ENCODE results near the gene RBM42. TPM values are rescaled to one million over a fixed set of nuclear protein-coding genes. Genes with fewer than 3 reads are reported as not detected.

The RBM42 gene
- total RNA-seq, 3 donors from 2014 or later (not counting 1 experiment from before 2014, with no cell fraction given) = 51.6 to 61.7 (median 58.2) TPM

GRCh38 chr19:35673121-35673804 is 44.4 kb downstream of the RBM42 start:
- peaks cover 0 to 8% of the 10 kb centered on the region in 2 donors for H3K4me1 Mint-ChIP-seq
- intact Hi-C loops (cut with micrococcal nuclease) = no loop called here
- H3K36me3 Mint-ChIP-seq = no peaks in the 10 kb centered on the region
- Histone ChIP-seq H3K36me3 (ENCODE audit: control insufficient read depth, insufficient read depth, low read length) (no peaks in the 10 kb centered on the region), H3K27ac (ENCODE audit: low read length) (no peak overlapping the region), H3K4me1 (ENCODE audit: control insufficient read depth, insufficient read depth, low read length) (peaks cover 12% of the 10 kb centered on the region), H3K9me3 (ENCODE audit: control insufficient read depth, insufficient read depth, low read length) (no peaks in the 10 kb centered on the region), H3K27me3 (ENCODE audit: control insufficient read depth, insufficient read depth, low read length) (peaks cover 11% of the 10 kb centered on the region), H3K4me3 (ENCODE audit: low read length) (peak overlapping the region; percentile 43)
- 7% methylated on average over 39 of the region's 39 CpGs for WGBS (ENCODE audit: insufficient coverage)
- peak overlapping the region; percentile 79 for H3K4me3 Mint-ChIP-seq
- H3K27me3 Mint-ChIP-seq (ENCODE audit: low read depth in 2 of 2) = peaks cover 34 to 39% of the 10 kb centered on the region in 2 donors
- ATAC-seq = peak; percentile 66 to 84 (median 83)
- no peak for TF ChIP-seq CTCF (IDR thresholded peaks at IDR 0.05)
- no peaks in the 10 kb centered on the region for H3K9me3 Mint-ChIP-seq
- peak in 1 of 2 donors; percentile 66 for DNase-seq
- peak overlapping the region in 1 of 2 donors; percentile 49 for H3K27ac Mint-ChIP-seq

- Histone ChIP-seq H3K9me3 (ENCODE audit: control insufficient read depth, insufficient read depth, low read length) (no peaks in the 10 kb centered on the region), H3K4me3 (ENCODE audit: low read length) (no peak overlapping the region), H3K27ac (ENCODE audit: low read length) (no peak overlapping the region), H3K4me1 (ENCODE audit: control insufficient read depth, insufficient read depth, low read length) (peaks cover 12% of the 10 kb centered on the region), H3K36me3 (ENCODE audit: control insufficient read depth, insufficient read depth, low read length) (no peaks in the 10 kb centered on the region), H3K27me3 (ENCODE audit: control insufficient read depth, insufficient read depth, low read length) (peaks cover 8% of the 10 kb centered on the region)
- ATAC-seq (no peak), DNase-seq (no peak)
- Mint-ChIP-seq H3K27me3 (ENCODE audit: low read depth in 2 of 2) (peaks cover 24 to 31% of the 10 kb centered on the region in 2 donors), H3K27ac (no peak overlapping the region), H3K4me1 (peaks cover 0 to 8% of the 10 kb centered on the region in 2 donors), H3K9me3 (no peaks in the 10 kb centered on the region), H3K36me3 (no peaks in the 10 kb centered on the region), H3K4me3 (peak overlapping the region; percentile 3)
- no peak for TF ChIP-seq CTCF (IDR thresholded peaks at IDR 0.05)
- 85% methylated on average over 15 of the region's 15 CpGs for WGBS (ENCODE audit: insufficient coverage)
- intact Hi-C loops (cut with micrococcal nuclease) = no loop called here
Observed at GRCh38 chr19:35675589-35676140, 46.8 kb downstream of the RBM42 start.

Other genes starting within 250 kb of the RBM42 start
- gene FFAR2, start 180.8 kb upstream of the RBM42 start, total RNA-seq = 1 to 10 TPM in 2 of 3 donors, under 1 TPM in 1; 0.70 to 8.6 (median 1.6) TPM
- not detected for gene KRTDAP, start 138.6 kb upstream of the RBM42 start, total RNA-seq
- 10 to 100 TPM; 10.7 to 15.3 (median 11.3) TPM for gene DMKN, start 115.4 kb upstream of the RBM42 start, total RNA-seq
- not detected for gene SBSN, start 100.7 kb upstream of the RBM42 start, total RNA-seq
- gene GAPDHS, start 95.6 kb upstream of the RBM42 start, total RNA-seq = not detected
- gene TMEM147, start 83.4 kb upstream of the RBM42 start, total RNA-seq = 10 to 100 TPM; 30.6 to 37.9 (median 31.2) TPM
- gene ATP4A, start 65.4 kb upstream of the RBM42 start, total RNA-seq = not detected
- not detected for gene PMIS2, start 42.9 kb upstream of the RBM42 start, total RNA-seq
- gene HAUS5, start 16.3 kb upstream of the RBM42 start, total RNA-seq = 10 to 100 TPM; 17.5 to 26.4 (median 21.6) TPM
- 1 to 10 TPM in 1 of 3 donors, under 1 TPM in 2; 0.48 to 2.0 (median 0.87) TPM for gene ETV2, start 12.7 kb downstream of the RBM42 start, total RNA-seq
- gene COX6B1, start 19.3 kb downstream of the RBM42 start, total RNA-seq = 100 to 1,000 TPM; 213 to 247 (median 215) TPM
- not detected for gene UPK1A, start 37.5 kb downstream of the RBM42 start, total RNA-seq
- 1 to 10 TPM in 1 of 3 donors, under 1 TPM in 2; 0.27 to 1.8 (median 0.35) TPM for gene ZBTB32, start 75.5 kb downstream of the RBM42 start, total RNA-seq
- 10 to 100 TPM; 60.8 to 70.9 (median 70.7) TPM for gene KMT2B, start 89.0 kb downstream of the RBM42 start, total RNA-seq
- gene IGFLR1, start 113.4 kb downstream of the RBM42 start, total RNA-seq = 10 to 100 TPM; 57.7 to 75.6 (median 69.6) TPM
- gene U2AF1L4, start 116.4 kb downstream of the RBM42 start, total RNA-seq = 10 to 100 TPM; 63.7 to 78.2 (median 73.0) TPM
- 10 to 100 TPM; 38.5 to 45.0 (median 41.0) TPM for gene PSENEN, start 116.6 kb downstream of the RBM42 start, total RNA-seq
- 10 to 100 TPM; 16.7 to 22.1 (median 18.2) TPM for gene LIN37, start 119.5 kb downstream of the RBM42 start, total RNA-seq
- not detected for gene HSPB6, start 128.0 kb downstream of the RBM42 start, total RNA-seq
- 10 to 100 TPM; 33.1 to 40.2 (median 35.9) TPM for gene PROSER3, start 129.1 kb downstream of the RBM42 start, total RNA-seq
- gene ARHGAP33, start 146.5 kb downstream of the RBM42 start, total RNA-seq = 10 to 100 TPM; 34.4 to 39.3 (median 37.5) TPM
- gene PRODH2, start 183.8 kb downstream of the RBM42 start, total RNA-seq = not detected
- gene NPHS1, start 223.5 kb downstream of the RBM42 start, total RNA-seq = under 1 TPM in 1 of 3 donors, not detected in 2; 0.93 TPM
- under 1 TPM in 1 of 3 donors, not detected in 2; 0.27 TPM for gene KIRREL2, start 227.9 kb downstream of the RBM42 start, total RNA-seq
- gene APLP1, start 239.5 kb downstream of the RBM42 start, total RNA-seq = not detected